PC-3 (cell line): ENCODE results near the gene WDR89. TPM values are rescaled to one million over a fixed set of nuclear protein-coding genes. Genes with fewer than 3 reads are reported as not detected.

ENCODE experiments used
- ATAC-seq: fragments of 200-7000 bp; cut with Tn5 transposase; 2 replicates; pipeline ENCODE4 v1.9.1; 2020; ENCODE audit warnings: mild to moderate bottlenecking, moderate library complexity
- BruUV-seq: library from RNA; stranded (reverse); fragments of 400-500 nt; replicated peaks from 2 replicates; lab custom pipeline; 2021; lab: Mats Ljungman, UMichigan
- CTCF ChIA-PET: fragments of 300-600 bp; sonication (Branson Sonifier 250); formaldehyde crosslinking; loops from one replicate; lab custom pipeline; 2022; ENCODE audit warnings: antibody characterized with exemption; lab: Charles Lee
- POLR2A ChIA-PET: fragments of 300-600 bp; sonication (Branson Sonifier 250); formaldehyde crosslinking; loops from one replicate; lab custom pipeline; 2022; ENCODE audit warnings: antibody characterized with exemption; ENCODE audit not compliant: unreplicated experiment; lab: Charles Lee
- DNase-seq: peaks from one replicate; pipeline ENCODE4 v3.0.0-alpha.2; 2015
- H2AFZ ChIP-seq: fragments of 300-600 bp; sonication (generic); 2 replicates; pipeline ENCODE4 v1.6.0; 2016; ENCODE audit warnings: antibody characterized with exemption, low read length
- H3F3A ChIP-seq: fragments of 300-600 bp; sonication (generic); one replicate; pipeline ENCODE4 v1.6.0; 2017; ENCODE audit warnings: antibody characterized with exemption, low read length, control low read depth, mild to moderate bottlenecking; ENCODE audit not compliant: unreplicated experiment
- H3K27ac ChIP-seq: fragments of 300-600 bp; sonication (generic); 2 replicates; pipeline ENCODE4 v1.5.1; 2016; ENCODE audit warnings: mild to moderate bottlenecking, low read length
- H3K27me3 ChIP-seq: fragments of 300-600 bp; sonication (generic); 2 replicates; pipeline ENCODE4 v1.6.1; 2016; ENCODE audit warnings: low read length, mixed read lengths
- H3K36me3 ChIP-seq: fragments of 300-600 bp; sonication (generic); 2 replicates; pipeline ENCODE4 v1.6.1; 2016; ENCODE audit warnings: low read depth, mixed run types, low read length, mixed read lengths
- H3K4me1 ChIP-seq: fragments of 300-600 bp; sonication (generic); 2 replicates; pipeline ENCODE4 v1.5.1; 2016; ENCODE audit warnings: low read length; ENCODE audit not compliant: insufficient read depth
- H3K4me2 ChIP-seq: fragments of 300-600 bp; sonication (generic); 2 replicates; pipeline ENCODE4 v1.6.0; 2016; ENCODE audit warnings: low read length
- H3K4me3 ChIP-seq: fragments of 300-600 bp; sonication (generic); 2 replicates; pipeline ENCODE4 v1.5.1; 2016; ENCODE audit warnings: mild to moderate bottlenecking, low read length, mixed read lengths
- H3K79me2 ChIP-seq: fragments of 300-600 bp; sonication (generic); 2 replicates; pipeline ENCODE4 v1.6.1; 2017; ENCODE audit warnings: low read length, mixed read lengths
- H3K9ac ChIP-seq: fragments of 300-600 bp; sonication (generic); 2 replicates; pipeline ENCODE4 v1.6.0; 2016; ENCODE audit warnings: mild to moderate bottlenecking, low read length
- H3K9me2 ChIP-seq: fragments of 300-600 bp; sonication (generic); replicated peaks from 2 replicates; pipeline ENCODE4 v1.6.1; 2016; ENCODE audit warnings: mixed run types, low read length, mixed read lengths
- H3K9me3 ChIP-seq: fragments of 300-600 bp; sonication (generic); 2 replicates; pipeline ENCODE4 v1.6.1; 2016; ENCODE audit warnings: low read length, mixed read lengths
- H4K20me1 ChIP-seq: fragments of 300-600 bp; sonication (generic); 2 replicates; pipeline ENCODE4 v1.6.1; 2016; ENCODE audit warnings: low read length, mixed read lengths
- EZH2 ChIP-seq: fragments of 300-600 bp; sonication (generic); IDR thresholded peaks from one replicate; pipeline ENCODE4 v1.6.1; 2017; ENCODE audit warnings: antibody characterized with exemption, mild to moderate bottlenecking, low read length; ENCODE audit not compliant: unreplicated experiment
- EZH2phosphoT487 ChIP-seq: fragments of 300-600 bp; sonication (generic); IDR thresholded peaks from 2 replicates; pipeline ENCODE4 v1.6.1; 2018; ENCODE audit warnings: mild to moderate bottlenecking, antibody characterized with exemption, low read length, borderline replicate concordance
- intact Hi-C: fragments of 100-400 bp; cut with micrococcal nuclease; formaldehyde crosslinking; loops from 2 replicates; pipeline ENCODE4 v1.9.0; 2023
- total RNA-seq: library from RNA; depleted of rRNA; stranded (reverse); fragments of >200 nt; gene quantifications from 2 replicates; pipeline ENCODE4 v1.2.3, GENCODE V29; 2014
- TF ChIP-seq, protein P1 (sequence below): fragments of 300-600 bp; sonication (generic); conservative IDR thresholded peaks from 2 replicates; pipeline ENCODE4 v1.5.1; 2017; ENCODE audit warnings: antibody characterized with exemption, low read depth, mild to moderate bottlenecking, low read length

Gene WDR89
- total RNA-seq, 1 experiment from 2014 or later: 19.0 TPM

DNA sequence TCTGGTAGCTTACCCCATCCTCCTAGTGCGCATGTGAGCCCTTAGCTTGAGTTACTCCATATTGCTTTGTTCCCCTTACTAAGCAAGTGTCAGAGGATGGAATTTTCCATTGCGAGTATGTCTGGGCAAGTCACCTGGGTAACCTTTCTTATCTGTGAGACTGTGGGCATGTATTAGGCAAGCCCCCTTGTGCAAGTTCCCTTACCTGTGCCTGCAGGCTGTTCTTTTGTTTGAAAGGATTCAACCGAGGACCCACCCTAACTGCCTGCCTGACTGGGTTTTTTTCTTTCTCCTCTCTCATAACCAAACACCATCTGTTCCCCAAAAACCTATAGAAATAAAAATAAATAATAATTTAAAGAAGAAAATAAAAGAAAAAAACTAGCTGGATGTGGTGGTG, 76.2 kb downstream of the WDR89 start:
- Histone ChIP-seq H3F3A (no peaks in the 10 kb centered on the region), H3K9ac (no peak overlapping the region)

DNA sequence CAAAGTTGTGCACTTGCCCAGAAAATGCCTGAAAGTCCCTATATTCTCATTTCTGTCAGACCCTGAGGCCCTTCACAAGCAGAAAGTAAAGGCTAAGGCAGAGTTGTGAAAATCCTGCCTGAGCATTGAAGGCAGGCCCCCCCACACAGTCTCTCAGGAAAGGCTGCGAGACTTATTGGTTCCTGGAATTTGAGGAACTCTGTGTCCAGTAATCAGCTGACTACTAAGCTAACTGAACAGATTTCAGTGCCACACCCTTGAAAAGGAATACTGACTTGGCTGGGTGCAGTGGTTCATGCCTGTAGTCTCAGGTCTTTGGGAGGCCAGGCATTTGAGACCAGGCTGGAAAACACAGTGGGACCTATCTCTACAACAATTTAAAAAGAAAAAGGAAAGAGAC, 77.4 kb downstream of the WDR89 start:
- H3K4me3 ChIP-seq: no peak overlapping the region
- peak; percentile 48 for DNase-seq
- H3K27me3 ChIP-seq: no peaks in the 10 kb centered on the region
- intact Hi-C loops: no loop called here
- BruUV-seq: no TSS peak
- peaks cover 20% of the 10 kb centered on the region for H3K4me1 ChIP-seq
- H3K27ac ChIP-seq: peak overlapping the region; percentile 9
- no peak overlapping the region for H3K9ac ChIP-seq
- no peaks in the 10 kb centered on the region for H4K20me1 ChIP-seq
- H3K9me3 ChIP-seq: no peaks in the 10 kb centered on the region
- POLR2A ChIA-PET: interaction anchor here (0.6 kb wide), 1 partner anchor 12 kb away, joined by 6 read pairs; no protein-coding TSS in a partner anchor
- H3K4me2 ChIP-seq: 0 out of 2 replicates have a peak overlapping the region, but pooled peaks have one; percentile 12
- TF ChIP-seq EZH2phosphoT487 (no peak), EZH2 (no peak)
- TF ChIP-seq, protein P1, sequence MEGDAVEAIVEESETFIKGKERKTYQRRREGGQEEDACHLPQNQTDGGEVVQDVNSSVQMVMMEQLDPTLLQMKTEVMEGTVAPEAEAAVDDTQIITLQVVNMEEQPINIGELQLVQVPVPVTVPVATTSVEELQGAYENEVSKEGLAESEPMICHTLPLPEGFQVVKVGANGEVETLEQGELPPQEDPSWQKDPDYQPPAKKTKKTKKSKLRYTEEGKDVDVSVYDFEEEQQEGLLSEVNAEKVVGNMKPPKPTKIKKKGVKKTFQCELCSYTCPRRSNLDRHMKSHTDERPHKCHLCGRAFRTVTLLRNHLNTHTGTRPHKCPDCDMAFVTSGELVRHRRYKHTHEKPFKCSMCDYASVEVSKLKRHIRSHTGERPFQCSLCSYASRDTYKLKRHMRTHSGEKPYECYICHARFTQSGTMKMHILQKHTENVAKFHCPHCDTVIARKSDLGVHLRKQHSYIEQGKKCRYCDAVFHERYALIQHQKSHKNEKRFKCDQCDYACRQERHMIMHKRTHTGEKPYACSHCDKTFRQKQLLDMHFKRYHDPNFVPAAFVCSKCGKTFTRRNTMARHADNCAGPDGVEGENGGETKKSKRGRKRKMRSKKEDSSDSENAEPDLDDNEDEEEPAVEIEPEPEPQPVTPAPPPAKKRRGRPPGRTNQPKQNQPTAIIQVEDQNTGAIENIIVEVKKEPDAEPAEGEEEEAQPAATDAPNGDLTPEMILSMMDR: no peak
- H2AFZ ChIP-seq: no peak overlapping the region
- ATAC-seq: peak; percentile 51
- H3F3A ChIP-seq: no peaks in the 10 kb centered on the region
- CTCF ChIA-PET: no interaction called here
- no peaks in the 10 kb centered on the region for H3K36me3 ChIP-seq
- H3K9me2 ChIP-seq: no peaks in the 10 kb centered on the region
- no peaks in the 10 kb centered on the region for H3K79me2 ChIP-seq

More for the DNA sequence above, 76.2 kb downstream of the WDR89 start:
- Histone ChIP-seq H3K9me3 (no peaks in the 10 kb centered on the region), H3K4me1 (peaks cover 20% of the 10 kb centered on the region), H3K79me2 (no peaks in the 10 kb centered on the region), H3K27me3 (no peaks in the 10 kb centered on the region), H3K27ac (no peak overlapping the region), H3K36me3 (no peaks in the 10 kb centered on the region), H4K20me1 (no peaks in the 10 kb centered on the region), H2AFZ (no peak overlapping the region), H3K9me2 (no peaks in the 10 kb centered on the region), H3K4me3 (no peak overlapping the region), H3K4me2 (no peak overlapping the region)
- DNase-seq (no peak), ATAC-seq (no peak)
- no peak for TF ChIP-seq EZH2phosphoT487
- TF ChIP-seq, protein P1: no peak
- ChIA-PET POLR2A (no interaction called here), CTCF (no interaction called here)
- intact Hi-C loops: no loop called here
- no TSS peak for BruUV-seq

DNA sequence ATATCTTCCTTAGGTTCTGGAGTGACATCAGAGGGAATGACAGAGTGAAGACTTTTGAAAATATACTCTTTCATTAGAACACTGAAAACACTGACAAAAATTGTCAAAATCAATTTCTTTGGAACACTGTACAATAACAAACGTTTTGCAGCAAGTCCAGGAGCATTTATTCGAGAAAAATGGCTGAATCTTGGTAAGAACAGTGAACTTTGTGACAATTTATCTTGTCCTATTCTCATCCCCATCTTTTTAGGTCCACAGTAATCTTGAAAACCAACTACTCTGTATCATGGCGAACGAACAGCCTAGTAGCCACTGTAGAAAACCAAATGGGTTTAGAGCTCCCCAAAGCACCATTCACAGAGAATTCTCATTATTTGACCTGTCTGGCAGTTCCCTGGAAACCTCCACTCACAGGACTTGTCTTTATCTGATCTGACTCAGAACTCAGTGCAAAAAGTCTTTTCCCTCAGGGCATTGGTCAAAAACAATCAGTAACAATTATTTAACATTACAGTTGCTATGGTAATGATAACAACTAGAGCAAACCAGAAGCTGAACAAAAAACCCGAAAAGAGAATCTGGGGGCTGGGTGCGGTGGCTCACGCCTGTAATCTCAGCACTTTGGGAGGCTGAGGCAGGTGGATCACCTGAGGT, 78.2 kb downstream of the WDR89 start:
- Histone ChIP-seq H3K27me3 (no peaks in the 10 kb centered on the region), H3K9me2 (no peaks in the 10 kb centered on the region), H3K4me1 (peaks cover 20% of the 10 kb centered on the region), H3K4me3 (no peak overlapping the region), H3K9me3 (no peaks in the 10 kb centered on the region), H3K36me3 (no peaks in the 10 kb centered on the region), H3K79me2 (no peaks in the 10 kb centered on the region), H3K27ac (peak overlapping the region; percentile 12), H3K4me2 (peak overlapping the region; percentile 17; the same call in 1 of the 2 replicates), H3F3A (no peaks in the 10 kb centered on the region), H4K20me1 (no peaks in the 10 kb centered on the region), H2AFZ (no peak overlapping the region), H3K9ac (no peak overlapping the region)
- POLR2A ChIA-PET: no interaction called here
- CTCF ChIA-PET: no interaction called here
- DNase-seq (peak; percentile 88), ATAC-seq (peak; percentile 83)
- intact Hi-C loops: no loop called here
- TF ChIP-seq EZH2: no peak
- TF ChIP-seq, protein P1: no peak
- no peak for TF ChIP-seq EZH2phosphoT487
- no TSS peak for BruUV-seq
